Activated naive CD4-positive, alpha-beta T cell treated with anti-CD3 and anti-CD28 coated beads, Interleukin-2, amount 10 ng/mL, durations not matched to agents 7 days and 5 days (primary cell): Measurements from ENCODE around the gene OCLN.
"Not testable (repeated sequence)": the region's sequence is repeated elsewhere in the genome, so short reads cannot be mapped to it uniquely, and the experiment has no call there.

Experiments
- CTCF ChIA-PET: fragments of 350-600 bp; sonication (Branson Sonifier 250); formaldehyde crosslinking; loops from one replicate; lab custom pipeline; 2021; ENCODE audit warnings: antibody characterized with exemption; lab: Charles Lee
- DNase-seq: peaks from one replicate; pipeline ENCODE4 v3.0.0-alpha.2; 2020
- H3K27ac Mint-ChIP-seq: one replicate; pipeline ENCODE4 v1.8.0; 2021; ENCODE audit warnings: mild to moderate bottlenecking, moderate library complexity, mixed read lengths
- H3K27me3 Mint-ChIP-seq: one replicate; pipeline ENCODE4 v1.8.0; 2021; ENCODE audit warnings: mild to moderate bottlenecking, mixed read lengths
- H3K36me3 Mint-ChIP-seq: one replicate; pipeline ENCODE4 v1.8.0; 2021; ENCODE audit warnings: mixed read lengths
- H3K4me1 Mint-ChIP-seq: one replicate; pipeline ENCODE4 v1.8.0; 2021; ENCODE audit warnings: mixed read lengths
- H3K4me3 Mint-ChIP-seq: one replicate; pipeline ENCODE4 v1.8.0; 2021; ENCODE audit warnings: mild to moderate bottlenecking, moderate library complexity, mixed read lengths
- H3K9me3 Mint-ChIP-seq: one replicate; pipeline ENCODE4 v1.8.0; 2021; ENCODE audit warnings: mixed read lengths

The OCLN gene

GRCh38 chr5:69471516-69471915 is 21.1 kb upstream of the OCLN start:
- H3K4me1 Mint-ChIP-seq, H3K27me3 Mint-ChIP-seq, H3K4me3 Mint-ChIP-seq, DNase-seq, H3K9me3 Mint-ChIP-seq, H3K36me3 Mint-ChIP-seq, CTCF ChIA-PET, H3K27ac Mint-ChIP-seq: not testable (repeated sequence)

- H3K27me3 Mint-ChIP-seq, H3K4me3 Mint-ChIP-seq, H3K9me3 Mint-ChIP-seq, H3K4me1 Mint-ChIP-seq, CTCF ChIA-PET, H3K36me3 Mint-ChIP-seq, H3K27ac Mint-ChIP-seq, DNase-seq: not testable (repeated sequence)
These were observed 20.0 kb upstream of the OCLN start for GRCh38 chr5:69472535-69473143.

- no peak for DNase-seq
- CTCF ChIA-PET: no interaction called here
These were observed 15.4 kb upstream of the OCLN start for GRCh38 chr5:69477170-69477569.

GRCh38 chr5:69478296-69478695 is 14.3 kb upstream of the OCLN start:
- H3K4me1 Mint-ChIP-seq, H3K9me3 Mint-ChIP-seq, H3K4me3 Mint-ChIP-seq, CTCF ChIA-PET, DNase-seq, H3K27me3 Mint-ChIP-seq, H3K36me3 Mint-ChIP-seq, H3K27ac Mint-ChIP-seq: not testable (repeated sequence)

More at GRCh38 chr5:69477170-69477569, 15.4 kb upstream of the OCLN start:
- Mint-ChIP-seq H3K27ac (no peak overlapping the region), H3K9me3 (no peaks in the 10 kb centered on the region), H3K4me1 (no peaks in the 10 kb centered on the region), H3K27me3 (no peaks in the 10 kb centered on the region), H3K4me3 (no peak overlapping the region), H3K36me3 (no peaks in the 10 kb centered on the region)

- Mint-ChIP-seq H3K27me3 (peaks cover 24% of the 10 kb centered on the region), H3K9me3 (no peaks in the 10 kb centered on the region), H3K4me1 (no peaks in the 10 kb centered on the region), H3K27ac (no peak overlapping the region), H3K4me3 (no peak overlapping the region), H3K36me3 (no peaks in the 10 kb centered on the region)
- no peak for DNase-seq
- CTCF ChIA-PET: no interaction called here
These were observed 7.7 kb upstream of the OCLN start for GRCh38 chr5:69484891-69485290.

- Mint-ChIP-seq H3K4me3 (no peak overlapping the region), H3K27me3 (peaks cover 24% of the 10 kb centered on the region), H3K9me3 (no peaks in the 10 kb centered on the region), H3K4me1 (no peaks in the 10 kb centered on the region), H3K27ac (no peak overlapping the region), H3K36me3 (no peaks in the 10 kb centered on the region)
- DNase-seq: no peak
- CTCF ChIA-PET: no interaction called here
These were observed 7.1 kb upstream of the OCLN start for GRCh38 chr5:69485471-69485870.

- H3K27ac Mint-ChIP-seq: no peak overlapping the region
- H3K4me3 Mint-ChIP-seq: no peak overlapping the region
- H3K4me1 Mint-ChIP-seq: peaks cover 13% of the 10 kb centered on the region
- H3K36me3 Mint-ChIP-seq: no peaks in the 10 kb centered on the region
- peaks cover 56% of the 10 kb centered on the region for H3K27me3 Mint-ChIP-seq
- CTCF ChIA-PET: no interaction called here
- no peak for DNase-seq
- H3K9me3 Mint-ChIP-seq: no peaks in the 10 kb centered on the region
These were observed 3.3 kb upstream of the OCLN start for GRCh38 chr5:69489246-69489645.

GRCh38 chr5:69491027-69491426 is 1.6 kb upstream of the OCLN start:
- Mint-ChIP-seq H3K4me1 (peaks cover 13% of the 10 kb centered on the region), H3K4me3 (no peak overlapping the region), H3K36me3 (no peaks in the 10 kb centered on the region), H3K27ac (no peak overlapping the region), H3K27me3 (peaks cover 66% of the 10 kb centered on the region), H3K9me3 (no peaks in the 10 kb centered on the region)
- no peak for DNase-seq
- CTCF ChIA-PET: no interaction called here

- no peak for DNase-seq
- CTCF ChIA-PET: no interaction called here
These were observed 676 bp upstream of the OCLN start for GRCh38 chr5:69491838-69492390.

GRCh38 chr5:69492923-69493395 is 369 bp downstream of the OCLN start:
- H3K4me1 Mint-ChIP-seq: peaks cover 13% of the 10 kb centered on the region
- CTCF ChIA-PET: no interaction called here
- peak; percentile 46 for DNase-seq
- H3K4me3 Mint-ChIP-seq: peak overlapping the region; percentile 73
- no peaks in the 10 kb centered on the region for H3K36me3 Mint-ChIP-seq
- H3K27ac Mint-ChIP-seq: no peak overlapping the region
- H3K9me3 Mint-ChIP-seq: no peaks in the 10 kb centered on the region
- H3K27me3 Mint-ChIP-seq: peaks cover 80% of the 10 kb centered on the region

More at GRCh38 chr5:69491838-69492390, 676 bp upstream of the OCLN start:
- Mint-ChIP-seq H3K27ac (no peak overlapping the region), H3K27me3 (peaks cover 72% of the 10 kb centered on the region), H3K4me1 (peaks cover 13% of the 10 kb centered on the region), H3K36me3 (no peaks in the 10 kb centered on the region), H3K9me3 (no peaks in the 10 kb centered on the region), H3K4me3 (peak overlapping the region; percentile 73)

GRCh38 chr5:69493396-69494133 is 975 bp downstream of the OCLN start:
- H3K4me1 Mint-ChIP-seq: peaks cover 13% of the 10 kb centered on the region
- peaks cover 77% of the 10 kb centered on the region for H3K27me3 Mint-ChIP-seq
- CTCF ChIA-PET: no interaction called here
- H3K9me3 Mint-ChIP-seq: no peaks in the 10 kb centered on the region
- H3K27ac Mint-ChIP-seq: no peak overlapping the region
- peak overlapping the region; percentile 73 for H3K4me3 Mint-ChIP-seq
- no peaks in the 10 kb centered on the region for H3K36me3 Mint-ChIP-seq
- DNase-seq: peak; percentile 32

- CTCF ChIA-PET: no interaction called here
- H3K9me3 Mint-ChIP-seq: no peaks in the 10 kb centered on the region
- no peak overlapping the region for H3K27ac Mint-ChIP-seq
- H3K27me3 Mint-ChIP-seq: peaks cover 69% of the 10 kb centered on the region
- DNase-seq: no peak
- H3K4me1 Mint-ChIP-seq: peaks cover 13% of the 10 kb centered on the region
- no peaks in the 10 kb centered on the region for H3K36me3 Mint-ChIP-seq
- H3K4me3 Mint-ChIP-seq: peak overlapping the region; percentile 46
These were observed 1.9 kb downstream of the OCLN start for GRCh38 chr5:69494452-69494851.

- peaks cover 55% of the 10 kb centered on the region for H3K27me3 Mint-ChIP-seq
- H3K4me1 Mint-ChIP-seq: peaks cover 11% of the 10 kb centered on the region
- CTCF ChIA-PET: no interaction called here
- no peak overlapping the region for H3K27ac Mint-ChIP-seq
- H3K36me3 Mint-ChIP-seq: no peaks in the 10 kb centered on the region
- H3K4me3 Mint-ChIP-seq: no peak overlapping the region
- no peak for DNase-seq
- H3K9me3 Mint-ChIP-seq: no peaks in the 10 kb centered on the region
These were observed 4.5 kb downstream of the OCLN start for GRCh38 chr5:69497006-69497520.

GRCh38 chr5:69498384-69498783 is 5.8 kb downstream of the OCLN start:
- Mint-ChIP-seq H3K27ac (no peak overlapping the region), H3K36me3 (no peaks in the 10 kb centered on the region), H3K4me3 (no peak overlapping the region), H3K4me1 (no peaks in the 10 kb centered on the region), H3K27me3 (peaks cover 45% of the 10 kb centered on the region), H3K9me3 (no peaks in the 10 kb centered on the region)
- no peak for DNase-seq
- CTCF ChIA-PET: no interaction called here

- Mint-ChIP-seq H3K4me3 (no peak overlapping the region), H3K9me3 (no peaks in the 10 kb centered on the region), H3K27me3 (peaks cover 10% of the 10 kb centered on the region), H3K27ac (no peak overlapping the region), H3K36me3 (no peaks in the 10 kb centered on the region), H3K4me1 (no peaks in the 10 kb centered on the region)
- CTCF ChIA-PET: no interaction called here
- DNase-seq: no peak
These were observed 9.8 kb downstream of the OCLN start for GRCh38 chr5:69502367-69502766.
